ENCODE results near the gene HECA. TPM values are rescaled to one million over a fixed set of nuclear protein-coding genes. Genes with fewer than 3 reads are reported as not detected.
"Not testable (repeated sequence)": the region's sequence is repeated elsewhere in the genome, so short reads cannot be mapped to it uniquely, and the experiment has no call there.

The HECA gene
- total RNA-seq, 1 donor from 2014 or later: 38.3 TPM

GRCh38 chr6:139219746-139220145 lies 84.9 kb downstream of the HECA start:
- Mint-ChIP-seq H3K36me3 (ENCODE audit: low read depth) (no peaks in the 10 kb centered on the region), H3K27me3 (no peaks in the 10 kb centered on the region), H3K4me1 (peaks cover 12% of the 10 kb centered on the region), H3K27ac (peak overlapping the region; percentile 73), H3K9me3 (peaks cover 2% of the 10 kb centered on the region), H3K4me3 (peak overlapping the region; percentile 24)
- ATAC-seq (ENCODE audit: low read depth) (no peak), DNase-seq (no peak)
- TF ChIP-seq CTCF (IDR thresholded peaks at IDR 0.05): no peak
- POLR2A ChIA-PET: interaction anchor here (0.8 to 2.6 kb wide), 9 partner anchors 31 to 190 kb away, joined by 3 to 13 read pairs (median 4); partner anchors contain the start of gene CITED2
- intact Hi-C loops (cut with micrococcal nuclease): loop anchor here (1.0 to 5.0 kb wide), 11 partner anchors 31 to 1102 kb away; partner anchors contain the start of gene TXLNB
- CTCF ChIA-PET: interaction anchor here (0.6 to 6.5 kb wide), 48 partner anchors 11 to 703 kb away, joined by 3 to 220 read pairs (median 4); partner anchors contain the start of genes CITED2 and TXLNB

GRCh38 chr6:139228387-139228786 lies 93.5 kb downstream of the HECA start:
- not testable (repeated sequence) for H3K36me3 Mint-ChIP-seq (ENCODE audit: low read depth)
- POLR2A ChIA-PET: interaction anchor here (0.6 kb wide), 1 partner anchor 146 kb away, joined by 6 read pairs; the partner anchor contains the start of gene CITED2

More at GRCh38 chr6:139228387-139228786, 93.5 kb downstream of the HECA start:
- H3K4me3 Mint-ChIP-seq; H3K4me1 Mint-ChIP-seq; H3K27ac Mint-ChIP-seq; H3K27me3 Mint-ChIP-seq; ATAC-seq (ENCODE audit: low read depth); intact Hi-C loops (cut with micrococcal nuclease); CTCF ChIA-PET; H3K9me3 Mint-ChIP-seq; DNase-seq: not testable (repeated sequence)

Other genes starting within 250 kb of the HECA start
- 44.8 and 58.8 TPM in 2 replicates for gene REPS1, start 146.8 kb upstream of the HECA start, total RNA-seq
- gene ABRACL, start 106.3 kb upstream of the HECA start, total RNA-seq: 63.5 and 63.8 TPM in 2 replicates
- 1.9 and 2.4 TPM in 2 replicates for gene TXLNB, start 156.9 kb downstream of the HECA start, total RNA-seq
- 20.7 and 22.5 TPM in 2 replicates for gene CITED2, start 239.6 kb downstream of the HECA start, total RNA-seq